HG03521 (cell line): ENCODE results near the gene ZNF844.
"Not testable (repeated sequence)": the region's sequence is repeated elsewhere in the genome, so short reads cannot be mapped to it uniquely, and the experiment has no call there.

ENCODE experiments used
- ATAC-seq: cut with Tn5 transposase; IDR thresholded peaks from one replicate; pipeline ENCODE4 v1.9.1; 2021; ENCODE audit warnings: mild to moderate bottlenecking, moderate library complexity; ENCODE audit not compliant: unreplicated experiment

The ZNF844 gene

DNA sequence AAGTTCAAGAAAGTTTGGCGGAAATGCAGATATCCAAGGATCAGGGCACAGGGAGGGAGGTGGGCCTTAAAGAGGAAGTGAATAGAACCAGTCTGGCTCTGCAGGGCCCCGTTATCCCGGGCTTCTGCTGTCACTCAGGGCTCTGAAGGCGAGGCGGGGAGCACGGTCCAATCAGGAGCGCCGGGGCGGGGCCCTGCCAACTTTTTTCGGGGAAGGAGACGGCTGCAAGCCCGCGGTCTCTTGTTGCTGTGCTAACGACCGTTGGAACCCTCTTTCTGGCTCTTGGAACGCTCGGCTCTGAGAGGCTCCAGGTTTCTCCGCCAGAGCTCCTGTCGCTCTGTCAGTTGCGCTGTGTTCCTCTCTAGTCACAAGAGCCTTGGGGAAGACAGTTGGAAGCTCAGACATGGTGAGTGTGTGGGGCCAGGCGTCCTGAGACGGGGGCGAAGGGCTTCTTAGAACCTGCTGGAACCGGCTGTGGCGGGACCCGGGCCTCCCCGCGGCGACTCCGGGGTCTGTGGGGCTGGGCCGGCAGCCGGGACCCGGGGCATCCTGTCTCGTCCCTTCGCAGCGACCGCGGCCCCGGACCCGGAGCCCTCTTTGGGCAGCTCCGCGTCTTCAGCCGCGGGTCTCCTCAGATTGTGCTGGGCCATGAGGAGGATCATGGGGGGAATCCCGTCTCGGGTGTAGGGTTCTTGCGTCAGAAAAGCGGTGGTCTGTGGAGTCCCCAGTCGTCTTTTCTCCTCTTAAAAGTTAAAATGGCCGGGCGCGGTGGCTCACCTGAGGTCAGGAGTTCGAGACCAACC lies 27.7 kb downstream of the ZNF844 start:
- ATAC-seq, result no peak

DNA sequence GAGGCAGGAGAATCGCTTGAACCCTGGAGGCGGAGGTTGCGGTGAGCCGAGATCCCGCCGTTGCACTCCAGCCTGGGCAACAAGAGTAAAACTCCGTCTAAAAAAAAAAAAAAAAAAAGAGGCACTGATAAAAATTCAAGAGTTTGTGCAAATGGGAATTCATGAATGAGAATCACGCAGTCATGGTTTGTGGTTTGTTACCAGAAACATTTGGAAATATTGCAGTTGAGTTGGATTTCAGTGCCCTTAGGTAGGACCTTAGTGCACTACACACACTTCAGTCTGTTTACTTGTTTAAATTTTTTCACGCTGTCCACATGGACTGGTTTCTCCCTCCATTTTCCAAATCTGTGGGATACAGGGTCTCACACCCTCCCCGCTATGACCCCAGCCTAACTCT lies 28.4 kb downstream of the ZNF844 start:
- ATAC-seq, result no peak

DNA sequence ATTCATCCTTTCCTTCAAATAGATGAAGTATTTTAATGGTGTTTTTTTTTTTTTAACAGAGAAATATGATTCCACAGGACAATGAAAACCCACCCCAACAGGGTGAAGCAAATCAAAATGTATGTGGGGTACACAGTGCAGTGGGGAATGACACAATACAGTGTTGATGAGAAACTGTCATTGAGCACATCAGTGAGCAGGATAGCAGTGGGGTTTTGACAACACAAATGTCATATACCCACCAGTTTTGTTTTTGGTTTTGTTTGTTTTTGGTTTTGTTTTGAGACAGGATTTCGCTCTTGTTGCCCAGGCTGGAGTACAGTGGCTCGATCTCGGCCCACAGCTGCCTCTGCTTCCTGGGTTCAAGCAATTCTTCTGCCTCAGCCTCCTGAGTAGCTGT lies 29.2 kb downstream of the ZNF844 start:
- ATAC-seq, result no peak

DNA sequence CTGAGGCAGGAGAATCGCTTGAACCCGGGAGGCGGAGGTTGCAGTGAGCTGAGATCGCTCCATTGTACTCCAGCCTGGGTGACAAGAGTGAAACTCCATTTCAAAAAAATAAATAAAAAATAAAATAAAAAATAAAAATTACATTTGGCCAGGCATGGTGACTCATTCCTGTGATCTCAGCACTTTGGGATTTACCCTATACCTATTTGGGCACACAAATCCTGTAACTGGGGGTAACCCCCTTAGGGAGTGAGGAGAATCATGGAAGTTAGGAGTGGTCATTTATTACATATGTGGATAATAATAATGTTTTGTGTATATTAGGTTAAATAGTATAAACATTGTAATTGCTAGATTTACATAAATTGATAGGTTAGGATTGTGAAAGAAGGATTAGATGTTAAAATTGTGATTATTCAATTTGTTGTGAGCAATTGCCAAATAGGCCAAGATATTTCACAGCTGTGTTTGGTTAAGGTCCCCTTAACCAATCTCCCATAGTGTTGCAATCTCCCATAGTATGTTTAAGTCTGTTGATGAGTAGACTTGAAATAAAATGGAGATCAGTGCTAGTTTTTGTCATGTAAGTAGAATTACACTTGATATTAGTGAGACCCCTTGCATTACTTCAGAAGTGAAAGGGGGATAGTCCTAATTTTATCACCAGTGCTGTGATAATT lies 30.7 kb downstream of the ZNF844 start:
- no peak for ATAC-seq

DNA sequence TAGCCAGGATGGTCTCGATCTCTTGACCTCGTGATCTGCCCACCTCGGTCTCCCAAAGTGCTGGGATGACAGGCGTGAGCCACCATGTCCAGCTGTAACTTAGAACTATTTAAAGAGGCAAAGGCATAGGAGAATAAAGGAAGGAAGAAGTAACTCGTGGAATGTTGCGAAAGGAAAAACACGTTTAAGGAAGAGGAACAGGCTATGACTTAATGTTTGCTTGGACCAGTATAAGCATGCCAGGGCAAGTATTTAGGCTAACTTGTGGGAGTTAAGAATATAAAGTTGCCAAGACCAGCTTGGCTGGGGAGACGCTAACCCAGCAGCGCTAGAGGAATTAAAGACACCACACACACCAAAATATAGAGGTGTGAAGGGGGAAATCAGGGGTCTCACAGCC lies 33.5 kb downstream of the ZNF844 start:
- no peak for ATAC-seq

DNA sequence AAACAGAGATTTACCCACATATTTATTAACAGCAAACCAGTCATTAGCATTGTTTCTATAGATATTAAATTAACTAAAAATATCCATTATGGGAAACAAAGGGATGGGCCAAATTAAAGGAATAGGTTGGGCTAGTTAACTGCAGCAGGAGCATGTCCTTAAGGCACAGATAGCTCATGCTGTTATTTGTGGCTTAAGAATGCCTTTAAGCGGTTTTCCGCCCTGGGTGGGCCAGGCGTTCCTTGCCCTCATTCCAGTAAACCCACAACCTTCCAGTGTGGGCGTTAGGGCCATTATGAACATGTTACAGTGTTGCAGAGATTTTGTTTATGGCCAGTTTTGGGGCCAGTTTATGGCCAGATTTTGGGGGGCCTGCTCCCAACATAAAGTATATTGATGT lies 39.4 kb downstream of the ZNF844 start:
- ATAC-seq, result not testable (repeated sequence)

DNA sequence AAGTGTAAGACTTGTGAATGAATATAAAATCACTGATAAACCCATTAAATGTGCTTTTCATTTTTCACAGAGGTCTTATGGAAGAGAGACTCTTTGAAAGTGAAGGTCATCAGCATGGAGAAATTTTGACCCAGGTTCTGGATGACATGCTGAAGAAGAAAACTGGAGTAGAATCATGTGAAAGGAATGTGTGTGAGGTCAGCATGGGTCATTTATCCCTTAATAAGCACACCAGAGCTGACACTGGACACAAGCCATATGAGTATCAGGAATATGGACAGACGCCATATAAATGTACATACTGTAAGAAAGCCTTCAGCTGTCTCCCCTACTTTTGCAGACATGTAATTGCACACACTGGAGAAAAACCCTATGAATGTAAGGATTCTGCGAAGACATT lies 46.6 kb downstream of the ZNF844 start:
- no peak for ATAC-seq

DNA sequence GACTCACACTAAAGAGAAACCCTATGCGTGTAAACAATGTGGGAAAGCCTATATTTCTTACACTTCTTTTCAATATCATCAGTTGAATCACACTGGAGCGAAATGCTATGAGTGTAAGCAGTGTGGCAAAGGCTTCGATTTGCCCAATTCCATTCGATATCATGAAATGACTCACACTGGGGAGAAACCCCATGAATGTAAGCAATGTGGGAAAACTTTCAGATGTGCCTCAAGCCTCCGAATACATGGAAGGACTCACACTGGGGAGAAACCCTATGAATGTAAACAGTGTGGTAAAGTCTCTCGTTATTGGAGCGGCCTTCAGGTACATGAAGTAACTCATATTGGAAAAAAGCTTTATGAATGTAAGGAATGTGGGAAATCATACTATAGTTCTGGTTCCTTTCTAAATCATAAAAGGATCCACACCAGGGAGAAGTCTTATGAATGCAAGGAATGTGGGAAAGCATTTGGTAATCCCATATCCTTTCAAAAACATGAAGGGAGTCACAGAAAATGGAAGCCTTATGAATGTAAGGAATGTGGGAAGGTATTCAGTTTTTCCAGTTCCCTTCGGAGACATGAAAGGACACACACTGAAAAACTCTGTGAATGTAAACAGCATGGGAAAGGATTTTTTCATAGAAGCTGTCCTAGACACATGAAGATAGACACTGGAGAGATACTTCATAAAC lies 47.6 kb downstream of the ZNF844 start:
- no peak for ATAC-seq

DNA sequence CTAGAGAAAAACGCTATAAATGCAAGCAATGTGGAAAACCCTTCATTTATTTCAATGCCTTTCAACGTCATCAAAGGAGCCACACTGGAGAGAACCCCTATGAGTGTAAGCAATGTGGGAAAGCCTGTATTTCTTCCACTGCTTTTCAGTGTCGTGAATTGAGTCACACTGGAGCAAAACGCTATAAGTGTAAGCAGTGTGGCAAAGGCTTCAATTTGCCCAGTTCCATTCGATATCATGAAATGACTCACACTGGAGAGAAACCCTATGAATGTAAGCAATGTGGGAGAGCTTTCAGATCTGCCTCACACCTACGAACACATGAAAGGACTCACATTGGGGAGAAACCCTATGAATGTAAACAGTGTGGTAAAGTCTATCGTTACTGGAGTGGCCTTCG lies 48.2 kb downstream of the ZNF844 start:
- ATAC-seq, result no peak

DNA sequence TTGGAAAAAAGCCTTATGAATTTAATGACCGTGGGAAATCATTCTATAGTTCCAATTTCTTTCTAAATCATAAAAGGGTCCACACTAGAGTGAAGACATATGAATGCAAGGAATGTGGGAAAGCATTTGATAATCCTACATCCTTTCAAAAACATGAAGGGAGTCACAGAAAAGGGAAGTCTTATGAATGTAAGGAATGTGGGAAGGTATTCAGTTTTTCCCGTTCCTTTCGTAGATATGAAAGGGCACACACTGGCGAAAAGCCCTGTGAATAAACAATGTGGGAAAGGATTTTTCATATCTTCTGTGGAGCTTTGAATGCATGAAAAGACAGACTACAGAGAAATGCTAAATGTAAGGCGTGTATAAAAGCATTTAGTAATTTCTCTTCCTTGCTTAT lies 48.6 kb downstream of the ZNF844 start:
- ATAC-seq, result no peak

DNA sequence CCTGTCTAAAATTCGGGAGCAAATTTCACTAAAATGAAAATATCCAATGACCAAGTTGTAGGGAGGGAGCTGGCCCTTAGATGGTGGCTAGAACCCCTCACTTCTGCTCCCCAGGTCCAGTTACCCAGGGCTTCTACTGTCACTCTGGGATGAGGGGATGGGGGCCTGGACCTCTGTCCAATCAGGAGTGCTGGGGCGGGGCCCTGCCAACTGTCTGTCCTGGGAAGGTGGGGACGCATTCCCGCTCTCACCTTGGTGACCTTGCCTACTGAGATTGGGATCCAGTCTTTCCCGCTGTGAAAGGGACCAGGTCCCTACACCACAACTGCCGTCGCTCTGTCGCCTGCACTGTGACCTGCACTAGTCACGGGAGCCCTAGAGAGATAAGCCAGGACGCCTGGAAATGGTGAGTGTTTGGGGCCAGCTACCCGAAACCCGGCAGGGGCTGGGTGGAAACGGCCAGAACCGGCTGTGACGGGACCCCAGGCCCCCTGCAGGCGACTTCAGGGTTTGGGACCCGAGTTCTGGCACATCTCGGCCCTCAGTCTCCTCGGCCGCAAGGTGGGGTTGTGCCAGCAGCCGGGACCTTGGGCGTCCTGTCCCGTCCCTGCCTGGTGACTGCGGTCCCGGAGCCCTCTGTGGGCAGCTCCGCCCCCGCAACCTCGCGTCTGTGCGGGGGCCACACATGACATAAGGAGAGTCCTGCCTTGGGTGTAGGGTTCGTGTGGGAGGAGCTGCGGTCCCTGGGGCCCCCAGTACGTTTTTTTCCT lies 52.9 kb downstream of the ZNF844 start:
- no peak for ATAC-seq

DNA sequence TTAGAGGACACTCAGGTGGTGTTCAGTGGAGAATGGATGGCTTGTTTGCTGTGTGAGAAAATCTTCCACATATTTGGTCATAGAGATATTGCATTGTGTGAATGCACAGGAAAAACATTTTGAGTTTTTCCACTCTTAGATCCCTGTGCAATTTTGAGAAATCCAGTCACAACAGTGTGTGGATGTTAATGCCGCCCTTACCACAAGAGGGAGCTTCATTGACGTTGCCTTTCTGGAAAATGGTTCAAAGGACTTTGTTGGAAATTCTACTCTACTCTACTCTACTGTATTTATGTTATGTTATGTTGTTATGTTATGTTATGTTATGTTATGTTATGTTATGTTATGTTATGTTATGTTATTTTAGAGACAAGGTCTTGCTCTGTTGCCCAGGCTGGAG lies 62.2 kb downstream of the ZNF844 start:
- ATAC-seq, result no peak
